Gastroesophageal sphincter (tissue), 4 donors: Measurements from ENCODE around the gene GUSB. TPM values are rescaled to one million over a fixed set of nuclear protein-coding genes. Genes with fewer than 3 reads are reported as not detected.

ENCODE experiments used
- ATAC-seq: fragments of 150-250 bp; one replicate; pipeline ENCODE4 v1.9.1; 2016; ENCODE audit warnings: mild to moderate bottlenecking, moderate library complexity
- H3K27ac ChIP-seq, 4 donors: fragments of 200-600 bp; sonication (generic) in 3 of 4; 1 replicate in 3 of 4; 2 replicates in 1 of 4; pipeline ENCODE4 v1.5.1; 2016 to 2019
- H3K27me3 ChIP-seq: fragments of 200-600 bp; sonication (generic); one replicate; pipeline ENCODE4 v1.5.1; 2019
- H3K36me3 ChIP-seq, 2 donors: fragments of 200-600 bp; sonication (generic); one replicate each; pipeline ENCODE4 v1.5.1; 2019; ENCODE audit warnings: control low read depth in 1 of 2
- H3K4me1 ChIP-seq, 3 donors: fragments of 200-600 bp; sonication (generic); 1 replicate in 2 of 3; 2 replicates in 1 of 3; pipeline ENCODE4 v1.5.1; 2016 to 2019; ENCODE audit warnings: control low read depth in 2 of 3
- H3K4me3 ChIP-seq, 2 donors: fragments of 200-600 bp; sonication (generic); one replicate each; pipeline ENCODE4 v1.5.1; 2019; ENCODE audit warnings: mild to moderate bottlenecking in 1 of 2, moderate library complexity in 1 of 2
- H3K9me3 ChIP-seq, 3 donors: fragments of 200-600 bp; sonication (generic); one replicate each; pipeline ENCODE4 v1.5.1; 2017 to 2019; ENCODE audit warnings: control low read depth in 2 of 3
- EP300 ChIP-seq: sonication (generic); formaldehyde crosslinking; IDR thresholded peaks from one replicate; pipeline ENCODE4 v1.6.1; 2017; ENCODE audit warnings: antibody characterized with exemption, mild to moderate bottlenecking
- POLR2A ChIP-seq, 2 donors: fragments of 450-650 bp; IDR thresholded peaks; one replicate each; pipeline ENCODE4 v1.6.1; 2017; ENCODE audit warnings: antibody characterized with exemption in 2 of 2, mild to moderate bottlenecking in 2 of 2, moderate library complexity in 1 of 2
- POLR2AphosphoS5 ChIP-seq: sonication (generic); formaldehyde crosslinking; IDR thresholded peaks from one replicate; pipeline ENCODE4 v1.6.1; 2017; ENCODE audit warnings: antibody characterized with exemption
- WGBS, 2 donors: methylation state at CpG; one replicate each; pipeline ENCODE4 v1.1.5; 2018; ENCODE audit warnings: low coverage in 1 of 2; 5-methylcytosine and 5-hydroxymethylcytosine counted together
- total RNA-seq, 4 donors: library from RNA; depleted of rRNA; stranded (reverse); fragments of >200 nt; gene quantifications; one replicate each; pipeline ENCODE4 v1.1.0, GENCODE V29; 2016
- TF ChIP-seq, protein P1 (sequence below), 4 experiments: fragments of 200-600 bp in 2 of 4; fragments of 450-650 bp in 2 of 4; sonication (generic) in 1 of 4; IDR thresholded peaks; one replicate each; pipeline ENCODE4 v1.5.1; 2017 to 2019; ENCODE audit warnings: antibody characterized with exemption in 4 of 4, mild to moderate bottlenecking in 2 of 4, moderate library complexity in 2 of 4

The GUSB gene
- total RNA-seq, 4 donors from 2014 or later, result 14.8 to 17.1 (median 15.9) TPM

DNA sequence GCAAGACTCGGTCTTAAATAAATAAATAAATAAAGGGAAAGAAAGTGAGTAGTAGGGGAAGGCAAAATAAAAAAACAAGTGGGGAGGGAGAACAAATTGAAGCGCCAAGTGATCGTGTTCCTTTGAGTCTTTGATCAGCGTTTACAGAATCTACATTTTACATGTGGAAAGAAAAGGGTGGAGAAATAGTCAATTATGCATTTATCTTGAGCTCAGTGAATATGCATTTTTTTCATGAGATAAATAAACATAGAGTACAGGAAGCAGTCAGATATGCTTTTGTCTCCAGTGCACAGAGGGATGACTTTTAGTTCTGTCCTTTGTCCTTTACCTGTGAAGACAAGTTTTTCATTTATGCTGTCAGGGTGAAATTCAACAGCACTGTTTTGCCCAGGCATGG lies 6.1 kb upstream of the GUSB start:
- Histone ChIP-seq H3K36me3 (no peaks in the 10 kb centered on the region), H3K27me3 (no peaks in the 10 kb centered on the region), H3K4me3 (no peak overlapping the region), H3K27ac (no peak overlapping the region), H3K4me1 (no peaks in the 10 kb centered on the region), H3K9me3 (no peaks in the 10 kb centered on the region)
- TF ChIP-seq, protein P1, sequence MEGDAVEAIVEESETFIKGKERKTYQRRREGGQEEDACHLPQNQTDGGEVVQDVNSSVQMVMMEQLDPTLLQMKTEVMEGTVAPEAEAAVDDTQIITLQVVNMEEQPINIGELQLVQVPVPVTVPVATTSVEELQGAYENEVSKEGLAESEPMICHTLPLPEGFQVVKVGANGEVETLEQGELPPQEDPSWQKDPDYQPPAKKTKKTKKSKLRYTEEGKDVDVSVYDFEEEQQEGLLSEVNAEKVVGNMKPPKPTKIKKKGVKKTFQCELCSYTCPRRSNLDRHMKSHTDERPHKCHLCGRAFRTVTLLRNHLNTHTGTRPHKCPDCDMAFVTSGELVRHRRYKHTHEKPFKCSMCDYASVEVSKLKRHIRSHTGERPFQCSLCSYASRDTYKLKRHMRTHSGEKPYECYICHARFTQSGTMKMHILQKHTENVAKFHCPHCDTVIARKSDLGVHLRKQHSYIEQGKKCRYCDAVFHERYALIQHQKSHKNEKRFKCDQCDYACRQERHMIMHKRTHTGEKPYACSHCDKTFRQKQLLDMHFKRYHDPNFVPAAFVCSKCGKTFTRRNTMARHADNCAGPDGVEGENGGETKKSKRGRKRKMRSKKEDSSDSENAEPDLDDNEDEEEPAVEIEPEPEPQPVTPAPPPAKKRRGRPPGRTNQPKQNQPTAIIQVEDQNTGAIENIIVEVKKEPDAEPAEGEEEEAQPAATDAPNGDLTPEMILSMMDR (IDR thresholded peaks at IDR 0.05), result no peak
- TF ChIP-seq EP300 (no peak), POLR2AphosphoS5 (no peak), POLR2A (IDR thresholded peaks at IDR 0.05) (no peak)
- ATAC-seq, result no peak
- WGBS, 2 donors, result 45 to 78% methylated on average over 2 to 4 of the region's 4 CpGs

DNA sequence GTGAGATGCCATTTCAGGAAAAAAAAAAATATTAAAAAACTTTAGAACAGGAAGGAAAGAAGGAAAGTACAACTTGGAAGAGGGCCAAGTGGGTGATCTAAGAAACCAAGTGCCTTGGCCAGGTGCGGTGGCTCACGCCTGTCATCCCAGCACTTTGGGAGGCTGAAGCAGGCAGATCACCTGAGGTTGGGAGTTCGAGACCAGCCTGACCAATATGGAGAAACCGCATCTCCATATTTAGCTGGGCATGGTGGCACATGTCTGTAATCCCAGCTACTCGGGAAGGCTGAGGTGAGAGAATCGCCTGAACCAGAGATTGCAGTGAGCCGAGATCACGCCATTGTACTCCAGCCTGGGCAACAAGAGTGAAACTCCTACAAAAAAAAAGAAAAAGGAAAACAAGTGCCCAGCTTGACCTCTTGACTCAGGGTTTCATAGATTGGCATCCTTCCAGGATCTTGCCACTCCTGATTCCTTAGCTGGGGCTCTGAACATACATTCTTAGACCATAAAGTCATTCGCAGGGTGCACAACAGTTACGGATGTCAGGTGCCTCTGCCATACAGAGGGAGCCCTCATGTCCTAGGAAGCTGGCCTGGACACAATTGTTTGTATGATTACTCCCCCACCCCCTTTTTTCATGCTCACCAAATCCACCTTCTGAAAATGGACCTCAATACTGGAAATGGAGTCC lies 2.1 kb upstream of the GUSB start:
- 67 to 90% methylated on average over 2 to 10 of the region's 10 CpGs for WGBS, 2 donors
- H3K27ac ChIP-seq, result no peak overlapping the region
- H3K27me3 ChIP-seq, result no peaks in the 10 kb centered on the region
- peaks cover 0 to 27% (median 13%) of the 10 kb centered on the region in 3 donors for H3K4me1 ChIP-seq
- H3K4me3 ChIP-seq, result no peak overlapping the region
- TF ChIP-seq EP300, result no peak
- no peak for TF ChIP-seq POLR2AphosphoS5
- no peak for TF ChIP-seq POLR2A (IDR thresholded peaks at IDR 0.05)
- TF ChIP-seq, protein P1 (IDR thresholded peaks at IDR 0.05), result no peak
- no peaks in the 10 kb centered on the region for H3K9me3 ChIP-seq
- peaks cover 0 to 14% of the 10 kb centered on the region in 2 donors for H3K36me3 ChIP-seq
- ATAC-seq, result no peak

DNA sequence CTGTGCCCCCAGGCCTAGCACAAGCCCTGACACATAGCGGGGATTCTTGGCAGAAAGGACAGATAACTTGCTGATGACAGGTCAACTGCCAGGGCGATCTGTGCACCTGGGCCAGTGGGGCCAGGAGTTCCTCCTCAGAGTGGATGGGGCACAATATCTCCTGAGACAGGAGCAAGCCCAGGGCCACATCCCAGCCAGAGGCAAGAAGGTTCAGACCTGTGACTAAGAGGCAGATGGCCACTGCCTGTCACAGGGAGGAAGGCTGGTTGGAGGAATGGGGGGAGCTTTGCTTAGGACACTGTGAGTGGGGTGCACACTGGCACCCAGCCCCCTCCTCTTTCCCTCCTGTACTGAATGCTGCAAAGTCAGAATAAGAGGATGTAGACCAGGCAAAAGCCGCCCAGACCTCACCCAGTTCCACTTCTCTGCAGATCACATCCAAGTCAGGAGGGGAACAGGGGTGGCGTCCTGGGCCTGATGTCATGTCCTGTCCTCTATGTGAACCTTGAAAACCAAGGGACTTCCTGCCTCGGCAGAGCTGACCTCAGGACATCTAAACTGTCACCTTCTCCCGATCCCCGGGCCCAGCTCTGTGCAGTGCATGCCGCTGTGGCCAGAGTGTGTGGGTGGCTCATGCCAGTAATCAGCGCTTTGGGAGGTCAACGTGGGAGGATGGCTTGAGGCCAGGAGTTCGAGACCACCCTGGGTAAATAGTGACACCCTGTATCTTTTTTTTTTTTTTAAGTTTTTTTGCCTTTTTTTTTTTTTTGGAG lies 1.3 kb downstream of the GUSB start:
- no peaks in the 10 kb centered on the region for H3K27me3 ChIP-seq
- TF ChIP-seq POLR2A (IDR thresholded peaks at IDR 0.05) (no peak), EP300 (no peak), POLR2AphosphoS5 (no peak)
- TF ChIP-seq, protein P1 (IDR thresholded peaks at IDR 0.05), result no peak
- WGBS, 2 donors, result 34 to 50% methylated on average over 1 to 6 of the region's 11 CpGs
- peak overlapping the region in 3 of 4 donors; percentile 57 to 85 (median 83) for H3K27ac ChIP-seq
- peak; percentile 37 for ATAC-seq
- peaks cover 0 to 27% (median 13%) of the 10 kb centered on the region in 3 donors for H3K4me1 ChIP-seq
- H3K36me3 ChIP-seq, result peaks cover 0 to 49% of the 10 kb centered on the region in 2 donors
- peak overlapping the region; percentile 69 to 94 for H3K4me3 ChIP-seq
- H3K9me3 ChIP-seq, result no peaks in the 10 kb centered on the region

DNA sequence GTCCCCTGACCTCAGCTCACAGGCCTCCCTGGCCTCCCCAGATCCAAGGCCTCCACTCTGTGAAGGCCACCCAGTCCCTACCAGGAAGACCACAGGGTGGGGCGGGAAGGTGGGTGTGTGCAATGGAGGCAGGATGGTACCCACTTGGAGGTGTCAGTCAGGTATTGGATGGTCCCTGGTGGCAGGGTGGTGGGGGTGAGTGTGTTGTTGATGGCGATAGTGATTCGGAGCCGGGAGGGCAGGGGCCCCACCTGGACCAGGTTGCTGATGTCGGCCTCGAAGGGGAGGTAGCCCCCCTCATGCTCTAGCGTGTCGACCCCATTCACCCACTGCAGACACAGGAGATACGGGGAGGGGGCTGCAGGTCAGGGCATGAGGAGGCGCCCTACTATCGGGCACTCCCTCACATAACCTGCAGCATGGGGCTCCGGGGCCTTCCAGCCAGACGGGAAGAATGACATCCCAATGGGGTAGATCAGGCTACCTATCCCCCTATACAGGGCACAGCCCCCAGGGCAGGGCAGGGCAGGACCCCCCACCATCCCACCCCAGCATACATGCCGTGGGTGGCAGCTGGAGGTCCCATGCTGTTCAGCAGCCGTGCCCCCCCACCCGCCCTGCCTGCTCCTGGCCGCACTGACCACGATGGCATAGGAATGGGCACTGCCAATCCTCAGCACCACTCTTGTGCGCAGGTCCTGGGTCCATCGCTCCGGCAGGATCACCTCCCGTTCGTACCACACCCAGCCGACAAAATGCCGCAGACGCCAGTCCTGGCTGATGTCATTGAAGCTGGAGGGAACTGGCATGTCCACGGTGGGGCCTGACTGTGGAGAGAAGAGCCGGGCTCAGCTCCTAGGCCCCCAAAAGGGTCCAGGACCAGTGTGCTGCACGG lies 2.2 kb downstream of the GUSB start:
- no peaks in the 10 kb centered on the region for H3K9me3 ChIP-seq
- peaks cover 0 to 57% of the 10 kb centered on the region in 2 donors for H3K36me3 ChIP-seq
- 93 to 100% methylated on average over 2 to 6 of the region's 29 CpGs for WGBS, 2 donors
- H3K27ac ChIP-seq, result peak overlapping the region in 3 of 4 donors; percentile 57 to 85 (median 83)
- peaks cover 0 to 27% (median 13%) of the 10 kb centered on the region in 3 donors for H3K4me1 ChIP-seq
- TF ChIP-seq POLR2AphosphoS5, result no peak
- TF ChIP-seq, protein P1 (IDR thresholded peaks at IDR 0.05), result no peak
- TF ChIP-seq EP300, result no peak
- no peak for TF ChIP-seq POLR2A (IDR thresholded peaks at IDR 0.05)
- peak overlapping the region in 1 of 2 donors; percentile 94 for H3K4me3 ChIP-seq
- no peak for ATAC-seq
- H3K27me3 ChIP-seq, result no peaks in the 10 kb centered on the region
